ENCODE data around the gene CASZ1.

GRCh38 chr1:10670190-10670589 is 126.3 kb downstream of the CASZ1 start:
- TF ChIP-seq, protein P1, sequence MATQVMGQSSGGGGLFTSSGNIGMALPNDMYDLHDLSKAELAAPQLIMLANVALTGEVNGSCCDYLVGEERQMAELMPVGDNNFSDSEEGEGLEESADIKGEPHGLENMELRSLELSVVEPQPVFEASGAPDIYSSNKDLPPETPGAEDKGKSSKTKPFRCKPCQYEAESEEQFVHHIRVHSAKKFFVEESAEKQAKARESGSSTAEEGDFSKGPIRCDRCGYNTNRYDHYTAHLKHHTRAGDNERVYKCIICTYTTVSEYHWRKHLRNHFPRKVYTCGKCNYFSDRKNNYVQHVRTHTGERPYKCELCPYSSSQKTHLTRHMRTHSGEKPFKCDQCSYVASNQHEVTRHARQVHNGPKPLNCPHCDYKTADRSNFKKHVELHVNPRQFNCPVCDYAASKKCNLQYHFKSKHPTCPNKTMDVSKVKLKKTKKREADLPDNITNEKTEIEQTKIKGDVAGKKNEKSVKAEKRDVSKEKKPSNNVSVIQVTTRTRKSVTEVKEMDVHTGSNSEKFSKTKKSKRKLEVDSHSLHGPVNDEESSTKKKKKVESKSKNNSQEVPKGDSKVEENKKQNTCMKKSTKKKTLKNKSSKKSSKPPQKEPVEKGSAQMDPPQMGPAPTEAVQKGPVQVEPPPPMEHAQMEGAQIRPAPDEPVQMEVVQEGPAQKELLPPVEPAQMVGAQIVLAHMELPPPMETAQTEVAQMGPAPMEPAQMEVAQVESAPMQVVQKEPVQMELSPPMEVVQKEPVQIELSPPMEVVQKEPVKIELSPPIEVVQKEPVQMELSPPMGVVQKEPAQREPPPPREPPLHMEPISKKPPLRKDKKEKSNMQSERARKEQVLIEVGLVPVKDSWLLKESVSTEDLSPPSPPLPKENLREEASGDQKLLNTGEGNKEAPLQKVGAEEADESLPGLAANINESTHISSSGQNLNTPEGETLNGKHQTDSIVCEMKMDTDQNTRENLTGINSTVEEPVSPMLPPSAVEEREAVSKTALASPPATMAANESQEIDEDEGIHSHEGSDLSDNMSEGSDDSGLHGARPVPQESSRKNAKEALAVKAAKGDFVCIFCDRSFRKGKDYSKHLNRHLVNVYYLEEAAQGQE (IDR thresholded peaks at IDR 0.05; ENCODE audit: insufficient read depth in 1 of 2, low read depth in 2 of 2, low read length in 1 of 2): no peak
- TF ChIP-seq, protein P2, sequence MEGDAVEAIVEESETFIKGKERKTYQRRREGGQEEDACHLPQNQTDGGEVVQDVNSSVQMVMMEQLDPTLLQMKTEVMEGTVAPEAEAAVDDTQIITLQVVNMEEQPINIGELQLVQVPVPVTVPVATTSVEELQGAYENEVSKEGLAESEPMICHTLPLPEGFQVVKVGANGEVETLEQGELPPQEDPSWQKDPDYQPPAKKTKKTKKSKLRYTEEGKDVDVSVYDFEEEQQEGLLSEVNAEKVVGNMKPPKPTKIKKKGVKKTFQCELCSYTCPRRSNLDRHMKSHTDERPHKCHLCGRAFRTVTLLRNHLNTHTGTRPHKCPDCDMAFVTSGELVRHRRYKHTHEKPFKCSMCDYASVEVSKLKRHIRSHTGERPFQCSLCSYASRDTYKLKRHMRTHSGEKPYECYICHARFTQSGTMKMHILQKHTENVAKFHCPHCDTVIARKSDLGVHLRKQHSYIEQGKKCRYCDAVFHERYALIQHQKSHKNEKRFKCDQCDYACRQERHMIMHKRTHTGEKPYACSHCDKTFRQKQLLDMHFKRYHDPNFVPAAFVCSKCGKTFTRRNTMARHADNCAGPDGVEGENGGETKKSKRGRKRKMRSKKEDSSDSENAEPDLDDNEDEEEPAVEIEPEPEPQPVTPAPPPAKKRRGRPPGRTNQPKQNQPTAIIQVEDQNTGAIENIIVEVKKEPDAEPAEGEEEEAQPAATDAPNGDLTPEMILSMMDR (IDR thresholded peaks at IDR 0.05): no peak
- TF ChIP-seq POLR2AphosphoS5 (IDR thresholded peaks at IDR 0.05; ENCODE audit: low read depth, low read length): no peak

All from Panc1 (cell line).